Astrocyte (in vitro differentiated cells and primary cell): ENCODE data around the gene COL28A1.

Experiments
- CTCF ChIP-seq: IDR thresholded peaks from 2 replicates; pipeline ENCODE4 v1.5.1; 2011; ENCODE audit warnings: low read depth, mild to moderate bottlenecking, inconsistent platforms, low read length, moderate library complexity; ENCODE audit not compliant: insufficient read depth
- EZH2 ChIP-seq: IDR thresholded peaks from 2 replicates; pipeline ENCODE4 v1.6.1; 2012; ENCODE audit warnings: mild to moderate bottlenecking, low read length, inconsistent platforms; ENCODE audit not compliant: insufficient read depth

GRCh38 chr7:7499892-7500291 lies 35.8 kb downstream of the COL28A1 start:
- TF ChIP-seq CTCF (no peak), EZH2 (no peak)
